ENCODE measurements around the gene ADAD2. TPM values are rescaled to one million over a fixed set of nuclear protein-coding genes. Genes with fewer than 3 reads are reported as not detected.
"Not testable (repeated sequence)": the region's sequence is repeated elsewhere in the genome, so short reads cannot be mapped to it uniquely, and the experiment has no call there.

ADAD2 gene
- polyA plus RNA-seq, 1 experiment = not detected

DNA sequence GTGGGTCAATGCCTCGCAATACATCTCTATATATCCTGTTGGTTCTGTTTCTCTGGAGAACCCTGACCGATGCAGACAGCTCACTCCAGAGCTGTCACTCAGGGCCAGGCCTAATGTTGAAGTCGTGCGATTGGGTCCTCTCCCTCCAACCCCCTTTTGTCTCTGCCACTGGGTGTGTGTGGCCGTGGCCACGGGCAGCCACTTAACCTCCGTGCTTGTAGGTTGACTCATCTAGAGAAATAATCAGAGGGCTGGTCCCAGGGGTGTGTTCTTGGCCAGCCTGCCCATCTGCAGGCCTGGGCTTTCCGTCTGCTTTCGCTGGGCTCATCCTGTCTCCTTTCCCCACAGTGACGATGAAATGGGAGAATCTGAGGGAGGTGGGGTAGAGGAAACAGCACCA lies 7.4 kb downstream of the ADAD2 start:
- ChIA-PET CTCF (no interaction called here), POLR2A (no interaction called here)
- Histone ChIP-seq H3K36me3 (ENCODE audit: control insufficient read depth, insufficient read depth, low read length) (no peaks in the 10 kb centered on the region), H3K27me3 (ENCODE audit: control insufficient read depth, insufficient read depth, low read length) (peaks cover 3% of the 10 kb centered on the region; the same call in 1 of the 2 replicates), H3K4me3 (ENCODE audit: low read depth, low read length) (no peak overlapping the region)
- no peak for TF ChIP-seq CTCF (IDR thresholded peaks at IDR 0.05; ENCODE audit: insufficient read depth, low read depth, low read length)
- no peak for DNase-seq (ENCODE audit: low read depth)

DNA sequence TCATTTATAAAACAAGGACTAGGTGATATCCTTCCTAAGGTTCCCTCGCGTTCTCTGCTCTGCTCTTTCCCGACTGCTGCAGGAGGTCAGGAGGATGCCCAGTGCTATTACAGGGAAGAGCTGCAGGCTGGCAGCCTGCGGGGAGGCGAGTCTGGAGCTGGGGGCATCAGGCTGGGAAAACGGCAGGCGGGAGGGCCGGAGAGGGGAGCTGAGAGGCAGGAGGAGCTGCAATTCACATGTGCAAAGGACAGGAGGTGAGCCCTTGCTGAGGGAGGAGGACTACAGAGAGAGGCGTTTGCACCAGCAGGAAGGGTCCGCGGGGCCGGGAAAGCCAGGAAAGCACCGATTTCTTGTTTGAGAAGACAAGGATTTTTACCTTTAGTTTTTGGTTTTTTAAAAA lies 8.1 kb downstream of the ADAD2 start:
- ChIA-PET POLR2A (no interaction called here), CTCF (interaction anchor here (0.5 to 2.8 kb wide), 2 partner anchors 12 to 14 kb away, joined by 3 to 9 read pairs; partner anchors contain the start of gene TAF1C)
- Histone ChIP-seq H3K27me3 (ENCODE audit: control insufficient read depth, insufficient read depth, low read length) (0 out of 2 replicates have a peak, but pooled peaks cover 2% of the 10 kb centered on the region), H3K36me3 (ENCODE audit: control insufficient read depth, insufficient read depth, low read length) (no peaks in the 10 kb centered on the region), H3K4me3 (ENCODE audit: low read depth, low read length) (no peak overlapping the region)
- no peak for TF ChIP-seq CTCF (IDR thresholded peaks at IDR 0.05; ENCODE audit: insufficient read depth, low read depth, low read length)
- no peak for DNase-seq (ENCODE audit: low read depth)

DNA sequence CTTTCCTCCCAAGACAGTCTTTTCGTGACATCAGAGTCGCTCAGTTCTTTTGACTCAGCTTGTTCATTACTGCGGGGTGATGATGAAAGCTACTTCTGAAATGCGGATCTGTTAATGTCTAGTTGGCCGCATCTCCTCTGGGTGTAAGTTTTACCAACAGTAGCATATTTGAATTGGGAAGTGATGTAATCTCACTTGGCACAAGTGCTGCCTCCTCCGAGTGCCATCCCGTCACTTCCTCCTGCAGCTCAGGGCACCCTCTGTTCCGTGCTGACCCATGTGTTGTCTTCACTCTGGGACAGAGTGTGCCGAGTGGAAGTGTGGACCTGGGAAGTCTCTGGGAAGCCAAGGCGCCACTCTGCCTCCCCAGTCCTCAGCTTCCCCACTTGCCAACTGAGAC lies 8.9 kb downstream of the ADAD2 start:
- H3K4me3 ChIP-seq (ENCODE audit: low read depth, low read length) = no peak overlapping the region
- CTCF ChIA-PET = interaction anchor here (0.5 to 2.8 kb wide), 2 partner anchors 13 kb away, joined by 3 to 9 read pairs; partner anchors contain the start of gene TAF1C
- POLR2A ChIA-PET = no interaction called here
- DNase-seq (ENCODE audit: low read depth) = no peak
- H3K27me3 ChIP-seq (ENCODE audit: control insufficient read depth, insufficient read depth, low read length) = 0 out of 2 replicates have a peak, but pooled peaks cover 2% of the 10 kb centered on the region
- no peaks in the 10 kb centered on the region for H3K36me3 ChIP-seq (ENCODE audit: control insufficient read depth, insufficient read depth, low read length)
- TF ChIP-seq CTCF (IDR thresholded peaks at IDR 0.05; ENCODE audit: insufficient read depth, low read depth, low read length) = no peak

DNA sequence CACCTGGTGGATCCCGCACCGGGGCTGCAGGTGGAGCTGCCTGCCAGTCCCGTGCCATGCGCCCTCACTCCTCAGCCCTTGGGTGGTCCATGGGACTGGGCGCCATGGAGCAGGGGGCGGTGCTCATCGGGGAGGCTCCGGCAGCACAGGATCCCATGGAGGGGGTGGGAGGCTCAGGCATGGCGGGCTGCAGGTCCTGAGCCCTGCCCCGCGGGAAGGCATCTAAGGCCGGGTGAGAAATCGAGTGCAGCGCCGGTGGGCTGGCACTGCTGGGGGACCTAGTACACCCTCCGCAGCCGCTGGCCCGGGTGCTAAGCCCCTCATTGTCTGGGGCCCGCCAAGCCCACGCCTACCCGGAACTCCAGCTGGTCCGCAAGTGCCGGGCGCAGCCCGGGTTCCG lies 13.6 kb downstream of the ADAD2 start:
- DNase-seq (ENCODE audit: low read depth); H3K36me3 ChIP-seq (ENCODE audit: control insufficient read depth, insufficient read depth, low read length); H3K4me3 ChIP-seq (ENCODE audit: low read depth, low read length); H3K27me3 ChIP-seq (ENCODE audit: control insufficient read depth, insufficient read depth, low read length); POLR2A ChIA-PET: not testable (repeated sequence)
- CTCF ChIA-PET = interaction anchor here (0.9 to 1.5 kb wide), 3 partner anchors 11 to 14 kb away, joined by 3 to 4 read pairs (median 3); no protein-coding TSS in a partner anchor

DNA sequence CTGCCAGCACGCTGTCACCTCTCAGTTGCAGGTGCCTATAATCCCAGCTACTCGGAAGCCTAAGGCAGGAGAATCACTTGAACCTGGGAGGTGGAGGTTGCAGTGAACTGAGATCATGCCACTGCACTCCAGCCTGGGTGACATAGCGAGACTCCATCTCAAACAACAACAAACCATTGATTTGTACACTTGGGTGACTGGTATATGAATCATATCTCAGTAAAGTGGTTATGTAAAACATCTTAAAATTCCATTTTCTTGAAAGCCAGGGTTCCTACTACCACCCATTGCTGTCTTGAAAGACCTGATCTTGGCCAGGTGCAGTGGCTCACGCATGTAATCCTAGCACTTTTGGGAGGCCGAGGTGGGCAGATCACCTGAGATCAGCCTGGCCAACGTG lies 14.2 kb downstream of the ADAD2 start:
- CTCF ChIA-PET; H3K27me3 ChIP-seq (ENCODE audit: control insufficient read depth, insufficient read depth, low read length); H3K4me3 ChIP-seq (ENCODE audit: low read depth, low read length); POLR2A ChIA-PET; H3K36me3 ChIP-seq (ENCODE audit: control insufficient read depth, insufficient read depth, low read length); DNase-seq (ENCODE audit: low read depth): not testable (repeated sequence)

DNA sequence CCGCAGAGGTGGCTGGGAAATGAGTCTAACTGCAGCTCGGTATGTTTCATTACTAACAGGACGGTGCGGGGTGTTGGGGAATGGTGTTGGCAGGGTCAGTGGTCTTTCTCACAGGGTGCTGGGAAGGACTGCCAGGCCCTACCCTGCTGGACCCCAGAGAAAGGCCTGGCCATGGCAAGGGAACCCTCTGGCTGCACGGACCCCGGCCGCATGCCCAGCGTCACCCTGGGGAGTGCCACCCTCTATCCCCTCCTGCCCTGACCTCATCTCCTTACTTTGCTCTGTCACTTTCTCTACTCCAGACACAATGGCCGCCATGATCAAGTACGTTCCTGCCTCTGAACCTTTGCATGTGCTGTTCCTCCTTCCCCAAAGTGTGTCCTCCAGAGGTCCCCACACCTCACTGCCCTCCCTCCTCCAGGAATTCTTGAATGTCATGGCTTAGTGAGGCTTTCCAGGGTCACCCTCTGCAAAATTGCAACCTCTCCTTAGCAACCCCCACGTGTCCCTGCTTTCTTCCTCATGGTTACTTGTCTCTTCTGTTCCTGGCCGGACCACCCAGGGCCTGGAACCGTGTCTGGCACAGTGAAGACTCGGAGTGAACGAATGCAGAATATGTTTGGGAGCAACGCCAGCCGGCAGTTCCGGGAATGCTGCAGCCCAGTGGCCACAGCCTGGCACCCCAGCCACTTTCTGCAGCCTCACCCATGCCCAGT lies 15.2 kb downstream of the ADAD2 start:
- Histone ChIP-seq H3K36me3 (ENCODE audit: control insufficient read depth, insufficient read depth, low read length) (no peaks in the 10 kb centered on the region), H3K27me3 (ENCODE audit: control insufficient read depth, insufficient read depth, low read length) (no peaks in the 10 kb centered on the region; the same call in none of the 2 replicates), H3K4me3 (ENCODE audit: low read depth, low read length) (no peak overlapping the region)
- DNase-seq (ENCODE audit: low read depth) = no peak
- ChIA-PET POLR2A (no interaction called here), CTCF (no interaction called here)
- TF ChIP-seq CTCF (IDR thresholded peaks at IDR 0.05; ENCODE audit: insufficient read depth, low read depth, low read length) = no peak
